GM21576 (cell line): ENCODE data around the gene DOCK2.
"Not testable (repeated sequence)": the region's sequence is repeated elsewhere in the genome, so short reads cannot be mapped to it uniquely, and the experiment has no call there.

Source experiments
- ATAC-seq: cut with Tn5 transposase; IDR thresholded peaks from one replicate; pipeline ENCODE4 v1.9.1; 2021; ENCODE audit warnings: mild to moderate bottlenecking, moderate library complexity; ENCODE audit not compliant: unreplicated experiment

Gene DOCK2

GRCh38 chr5:169636477-169637084 lies 494 bp upstream of the DOCK2 start:
- ATAC-seq = no peak

GRCh38 chr5:169637549-169638121 lies 560 bp downstream of the DOCK2 start:
- ATAC-seq = peak; percentile 73

GRCh38 chr5:169641253-169641652 lies 4.2 kb downstream of the DOCK2 start:
- no peak for ATAC-seq

- peak; percentile 25 for ATAC-seq
Measured at GRCh38 chr5:169646856-169647255, 9.8 kb downstream of the DOCK2 start.

- ATAC-seq = peak; percentile 54
Measured at GRCh38 chr5:169647566-169647965, 10.5 kb downstream of the DOCK2 start.

GRCh38 chr5:169648725-169649310 lies 11.7 kb downstream of the DOCK2 start:
- no peak for ATAC-seq

- ATAC-seq = peak; percentile 25
Measured at GRCh38 chr5:169649486-169649885, 12.4 kb downstream of the DOCK2 start.

GRCh38 chr5:169650701-169651331 lies 13.7 kb downstream of the DOCK2 start:
- ATAC-seq = peak; percentile 29

GRCh38 chr5:169651526-169651925 lies 14.5 kb downstream of the DOCK2 start:
- ATAC-seq = no peak

- ATAC-seq = no peak
Measured at GRCh38 chr5:169652057-169652456, 15.0 kb downstream of the DOCK2 start.

- ATAC-seq = no peak
Measured at GRCh38 chr5:169653091-169653490, 16.0 kb downstream of the DOCK2 start.

GRCh38 chr5:169655353-169655752 lies 18.3 kb downstream of the DOCK2 start:
- no peak for ATAC-seq

GRCh38 chr5:169656125-169656901 lies 19.2 kb downstream of the DOCK2 start:
- peak; percentile 60 for ATAC-seq

GRCh38 chr5:169657127-169657526 lies 20.1 kb downstream of the DOCK2 start:
- no peak for ATAC-seq

GRCh38 chr5:169662451-169662850 lies 25.4 kb downstream of the DOCK2 start:
- not testable (repeated sequence) for ATAC-seq

GRCh38 chr5:169663537-169663936 lies 26.5 kb downstream of the DOCK2 start:
- no peak for ATAC-seq

- no peak for ATAC-seq
Measured at GRCh38 chr5:169666365-169666764, 29.3 kb downstream of the DOCK2 start.

GRCh38 chr5:169667896-169668674 lies 31.0 kb downstream of the DOCK2 start:
- ATAC-seq = no peak

GRCh38 chr5:169668732-169669131 lies 31.7 kb downstream of the DOCK2 start:
- ATAC-seq = no peak

GRCh38 chr5:169670769-169671525 lies 33.9 kb downstream of the DOCK2 start:
- peak; percentile 94 for ATAC-seq
